IPS DF 6.9 (cell line): ENCODE data around the gene CCDC78.
A peak's percentile ranks its signal among the peaks of the same experiment; 100 is the strongest.

ENCODE experiments used
- DNase-seq: peaks from one replicate; pipeline ENCODE4 v3.0.0-alpha.2; 2013; ENCODE audit warnings: low read depth, low spot score
- H3K27ac ChIP-seq: one replicate; pipeline ENCODE4 v1.5.1; 2013; ENCODE audit warnings: low read length, control low read depth
- H3K27me3 ChIP-seq: 2 replicates; pipeline ENCODE4 v1.6.1; 2013; ENCODE audit warnings: mild to moderate bottlenecking, low read length; ENCODE audit not compliant: control insufficient read depth, insufficient read depth
- H3K36me3 ChIP-seq: 2 replicates; pipeline ENCODE4 v1.6.1; 2013; ENCODE audit warnings: low read length; ENCODE audit not compliant: control insufficient read depth, insufficient read depth
- H3K4me1 ChIP-seq: 2 replicates; pipeline ENCODE4 v1.6.1; 2013; ENCODE audit warnings: low read length; ENCODE audit not compliant: control insufficient read depth, insufficient read depth
- H3K4me3 ChIP-seq: 2 replicates; pipeline ENCODE4 v1.5.1; 2013; ENCODE audit warnings: mild to moderate bottlenecking, low read length
- H3K9me3 ChIP-seq: 2 replicates; pipeline ENCODE4 v1.6.1; 2013; ENCODE audit warnings: low read length, inconsistent platforms; ENCODE audit not compliant: control insufficient read depth, insufficient read depth
- WGBS: extraction: QIAGEN DNeasy Blood & Tissue Kit; methylation state at CpG from one replicate; pipeline ENCODE4 v1.1.7; 2013; ENCODE audit warnings: mixed read lengths, missing lambda C conversion rate; ENCODE audit not compliant: insufficient read length, insufficient coverage; 5-methylcytosine and 5-hydroxymethylcytosine counted together

CCDC78 gene

DNA sequence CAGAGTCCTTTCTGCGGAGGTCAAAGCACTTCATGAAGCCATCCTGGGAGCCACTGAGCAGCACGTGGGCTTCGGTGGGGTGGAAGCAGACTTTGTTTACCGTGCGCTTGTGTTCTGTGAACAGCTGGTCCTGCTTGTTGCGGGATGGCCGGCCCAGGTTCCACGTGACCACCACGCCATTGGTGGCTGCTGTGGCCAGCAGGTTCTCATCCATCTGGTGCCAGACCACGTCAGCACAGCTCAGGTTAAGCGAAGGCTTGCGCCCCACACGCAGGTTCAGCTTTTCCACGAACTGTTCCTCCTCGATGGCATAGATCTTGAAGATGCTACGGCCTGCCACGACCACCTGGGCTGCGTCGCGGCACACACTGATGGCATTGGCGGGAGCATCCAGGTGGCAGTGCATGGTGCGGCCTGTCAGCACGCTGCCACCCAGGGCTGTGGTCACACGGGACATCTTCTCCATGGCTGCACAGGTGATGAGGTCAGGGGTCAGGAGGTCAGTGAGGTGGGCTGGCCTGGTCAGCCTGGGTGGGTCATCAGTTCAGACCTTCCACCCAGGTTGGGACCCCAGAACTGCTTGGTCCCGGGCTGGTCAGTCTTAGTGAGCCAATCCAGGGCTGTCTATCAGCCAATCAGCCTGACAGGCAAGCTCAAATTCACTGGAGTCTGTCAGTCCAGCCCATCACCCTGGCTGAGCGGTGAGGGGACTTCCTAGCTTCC, 36.9 kb downstream of the CCDC78 start:
- no peaks in the 10 kb centered on the region for H3K27me3 ChIP-seq
- WGBS, result no CpG with 5 or more reads among the region's 26 CpGs
- no peak for DNase-seq
- peaks cover 17% of the 10 kb centered on the region for H3K36me3 ChIP-seq
- peaks cover 8% of the 10 kb centered on the region for H3K4me1 ChIP-seq
- peak overlapping the region; percentile 85; the same call in 1 of the 2 replicates for H3K4me3 ChIP-seq
- H3K27ac ChIP-seq, result no peak overlapping the region
- no peaks in the 10 kb centered on the region for H3K9me3 ChIP-seq

- no peak overlapping the region for H3K4me3 ChIP-seq
- WGBS, result no CpG with 5 or more reads among the region's 19 CpGs
- H3K27me3 ChIP-seq, result no peaks in the 10 kb centered on the region
- H3K9me3 ChIP-seq, result no peaks in the 10 kb centered on the region
- no peak for DNase-seq
- no peak overlapping the region for H3K27ac ChIP-seq
- H3K36me3 ChIP-seq, result peaks cover 23% of the 10 kb centered on the region
- H3K4me1 ChIP-seq, result peaks cover 6% of the 10 kb centered on the region
These were observed 38.7 kb downstream of the CCDC78 start for GRCh38 chr16:687499-687898.

DNA sequence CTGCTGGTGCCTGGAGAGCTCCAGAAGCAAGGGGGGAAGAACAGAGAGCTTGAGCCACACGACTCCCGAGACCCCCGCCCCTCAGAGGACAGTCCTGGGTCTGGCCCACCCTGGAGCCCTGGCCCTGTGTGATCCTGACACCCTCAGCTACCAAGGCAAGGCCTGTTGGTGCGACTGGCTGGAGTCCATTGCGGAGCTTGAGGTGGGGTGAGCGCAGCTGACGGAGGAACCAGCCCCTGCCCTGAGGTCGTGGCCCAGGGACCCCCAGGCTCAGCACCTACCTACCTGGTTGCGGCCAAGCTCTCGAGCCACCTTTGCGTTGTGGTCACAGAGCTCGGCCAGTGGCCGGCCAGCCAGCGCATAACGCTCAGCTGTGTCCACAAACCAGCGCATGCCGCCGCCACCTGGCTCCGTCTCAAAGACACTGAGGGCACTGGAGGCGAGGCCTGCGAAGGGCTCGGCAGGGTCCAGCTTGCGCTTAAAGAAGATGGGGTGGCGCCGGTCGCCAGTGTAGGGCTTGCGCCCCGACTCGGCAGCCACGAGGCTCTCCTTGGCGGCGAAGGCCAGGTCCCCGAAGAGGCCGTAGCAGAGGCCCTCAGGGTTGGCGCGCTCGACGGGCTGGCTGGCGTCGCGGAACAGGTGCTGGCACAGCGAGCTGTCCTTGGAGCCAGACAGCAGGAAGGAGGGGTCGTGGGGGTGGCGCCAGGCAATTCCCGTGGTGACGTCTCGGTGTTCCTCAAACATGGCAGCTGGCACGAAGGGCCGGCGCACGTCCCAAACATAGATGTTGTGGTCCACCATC, 39.6 kb downstream of the CCDC78 start:
- peaks cover 6% of the 10 kb centered on the region for H3K4me1 ChIP-seq
- no peaks in the 10 kb centered on the region for H3K27me3 ChIP-seq
- no peak for DNase-seq
- no peaks in the 10 kb centered on the region for H3K9me3 ChIP-seq
- H3K36me3 ChIP-seq, result peaks cover 32% of the 10 kb centered on the region
- WGBS, result no CpG with 5 or more reads among the region's 51 CpGs
- H3K27ac ChIP-seq, result no peak overlapping the region
- no peak overlapping the region for H3K4me3 ChIP-seq

GRCh38 chr16:685967-686366, 40.3 kb downstream of the CCDC78 start:
- Histone ChIP-seq H3K27me3 (no peaks in the 10 kb centered on the region), H3K36me3 (peaks cover 32% of the 10 kb centered on the region), H3K4me3 (no peak overlapping the region), H3K27ac (no peak overlapping the region), H3K9me3 (no peaks in the 10 kb centered on the region), H3K4me1 (peaks cover 8% of the 10 kb centered on the region)
- WGBS, result no CpG with 5 or more reads among the region's 10 CpGs
- DNase-seq, result no peak

DNA sequence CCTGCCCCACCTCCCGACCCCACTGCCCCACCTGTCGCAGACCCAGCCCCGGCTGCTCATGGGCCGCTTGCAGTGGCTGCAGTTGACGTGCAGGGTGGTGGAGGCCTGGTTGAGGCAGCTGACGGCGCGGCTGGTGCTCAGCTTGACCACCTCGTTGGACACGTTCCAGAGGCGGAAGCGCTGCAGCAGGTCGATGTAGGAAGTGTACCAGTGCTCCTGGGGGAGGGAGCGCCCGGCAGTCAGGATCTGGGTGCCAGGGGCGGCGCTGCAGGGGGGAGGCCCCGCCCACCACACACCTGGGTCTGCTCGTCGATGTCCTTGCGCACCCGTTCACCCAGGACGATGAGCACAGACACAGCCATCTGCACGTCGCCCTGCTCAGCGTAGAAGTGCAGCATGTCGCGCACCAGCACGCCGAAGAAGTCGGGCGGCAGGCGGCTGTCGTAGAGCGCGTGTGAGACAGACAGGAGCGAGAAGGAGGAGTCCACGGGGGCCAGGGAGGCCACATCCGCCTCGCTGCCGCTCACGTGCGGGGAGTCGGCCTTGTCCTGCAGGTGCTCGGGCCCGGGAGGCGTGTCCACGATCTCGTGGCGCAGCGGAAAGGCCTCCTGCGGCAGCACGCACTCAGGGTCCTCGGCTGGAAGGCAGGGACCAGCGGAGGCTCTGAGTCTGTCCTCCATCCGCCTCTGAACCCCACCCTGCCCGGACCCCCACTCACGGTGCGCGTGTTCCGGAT, 41.1 kb downstream of the CCDC78 start:
- no peak overlapping the region for H3K27ac ChIP-seq
- H3K36me3 ChIP-seq, result peaks cover 32% of the 10 kb centered on the region
- H3K27me3 ChIP-seq, result no peaks in the 10 kb centered on the region
- no peak overlapping the region for H3K4me3 ChIP-seq
- no peaks in the 10 kb centered on the region for H3K9me3 ChIP-seq
- DNase-seq, result no peak
- H3K4me1 ChIP-seq, result peaks cover 8% of the 10 kb centered on the region
- WGBS, result no CpG with 5 or more reads among the region's 61 CpGs

GRCh38 chr16:684071-684794, 42.0 kb downstream of the CCDC78 start, which contains the start of gene JMJD8:
Gene JMJD8 (minus strand): TSS chr16:684334. CDS start chr16:684319, 15 bp downstream.
- WGBS, result no CpG with 5 or more reads among the region's 91 CpGs
- H3K4me3 ChIP-seq, result peak within 1 kb of the TSS; percentile 94
- H3K27ac ChIP-seq, result no peak within 1 kb of the TSS
- H3K9me3 ChIP-seq, result no peaks in the 10 kb centered on the region
- peaks cover 31% of the 10 kb centered on the region for H3K36me3 ChIP-seq
- DNase-seq, result no peak
- peaks cover 3% of the 10 kb centered on the region; the same call in 1 of the 2 replicates for H3K4me1 ChIP-seq
- no peaks in the 10 kb centered on the region for H3K27me3 ChIP-seq

- Histone ChIP-seq H3K9me3 (no peaks in the 10 kb centered on the region), H3K4me1 (peaks cover 5% of the 10 kb centered on the region), H3K27me3 (no peaks in the 10 kb centered on the region), H3K27ac (no peak overlapping the region), H3K4me3 (peak overlapping the region; percentile 94), H3K36me3 (peaks cover 28% of the 10 kb centered on the region)
- DNase-seq, result no peak
- WGBS, result no CpG with 5 or more reads among the region's 57 CpGs
These were observed 42.7 kb downstream of the CCDC78 start for GRCh38 chr16:683396-684070.

DNA sequence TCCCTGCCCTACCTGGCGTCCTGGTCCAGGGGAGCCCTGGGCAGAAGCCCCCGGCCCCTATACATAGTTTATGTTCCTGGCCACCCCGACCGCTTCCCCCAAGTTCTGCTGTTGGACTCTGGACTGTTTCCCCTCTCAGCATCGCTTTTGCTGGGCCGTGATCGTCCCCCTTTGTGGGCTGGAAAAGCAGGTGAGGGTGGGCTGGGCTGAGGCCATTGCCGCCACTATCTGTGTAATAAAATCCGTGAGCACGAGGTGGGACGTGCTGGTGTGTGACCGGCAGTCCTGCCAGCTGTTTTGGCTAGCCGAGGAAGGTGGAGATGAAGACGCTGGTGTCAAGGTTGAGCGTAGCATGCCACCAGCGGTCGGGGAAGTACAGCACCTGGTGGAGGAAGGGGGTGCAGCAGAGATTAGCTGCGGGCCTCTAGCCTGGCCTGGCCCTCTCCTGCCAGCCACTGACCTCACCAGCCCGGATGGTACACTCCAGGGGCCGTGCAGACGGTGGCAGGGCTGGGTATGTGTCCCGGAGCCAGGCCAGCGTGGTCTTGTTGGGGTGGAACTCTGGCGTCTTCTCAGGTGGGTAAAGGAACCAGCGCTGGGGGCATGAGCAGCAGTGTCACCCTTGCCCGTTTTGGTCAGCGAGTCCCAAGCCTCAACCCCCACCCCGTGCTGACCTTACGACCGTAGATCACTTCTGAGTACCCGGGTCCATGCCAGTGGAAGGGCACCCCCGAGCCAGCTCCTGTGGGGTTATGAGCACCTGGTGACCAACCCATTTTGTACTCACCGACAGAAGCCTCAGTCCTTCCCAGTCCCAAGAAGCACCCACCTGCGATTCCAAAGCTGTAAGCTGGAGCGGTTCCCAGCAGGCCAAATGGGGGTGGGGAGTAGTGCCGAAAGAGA, 43.5 kb downstream of the CCDC78 start:
- H3K27me3 ChIP-seq, result no peaks in the 10 kb centered on the region
- peaks cover 28% of the 10 kb centered on the region for H3K36me3 ChIP-seq
- no peak for DNase-seq
- H3K9me3 ChIP-seq, result no peaks in the 10 kb centered on the region
- H3K4me3 ChIP-seq, result no peak overlapping the region
- peaks cover 5% of the 10 kb centered on the region for H3K4me1 ChIP-seq
- H3K27ac ChIP-seq, result no peak overlapping the region
- no CpG with 5 or more reads among the region's 36 CpGs for WGBS
